ENCODE data around the gene CLK3. TPM values are rescaled to one million over a fixed set of nuclear protein-coding genes. Genes with fewer than 3 reads are reported as not detected.

The CLK3 gene
- total RNA-seq, 4 donors from 2014 or later: 93.1 to 244 (median 115) TPM

DNA sequence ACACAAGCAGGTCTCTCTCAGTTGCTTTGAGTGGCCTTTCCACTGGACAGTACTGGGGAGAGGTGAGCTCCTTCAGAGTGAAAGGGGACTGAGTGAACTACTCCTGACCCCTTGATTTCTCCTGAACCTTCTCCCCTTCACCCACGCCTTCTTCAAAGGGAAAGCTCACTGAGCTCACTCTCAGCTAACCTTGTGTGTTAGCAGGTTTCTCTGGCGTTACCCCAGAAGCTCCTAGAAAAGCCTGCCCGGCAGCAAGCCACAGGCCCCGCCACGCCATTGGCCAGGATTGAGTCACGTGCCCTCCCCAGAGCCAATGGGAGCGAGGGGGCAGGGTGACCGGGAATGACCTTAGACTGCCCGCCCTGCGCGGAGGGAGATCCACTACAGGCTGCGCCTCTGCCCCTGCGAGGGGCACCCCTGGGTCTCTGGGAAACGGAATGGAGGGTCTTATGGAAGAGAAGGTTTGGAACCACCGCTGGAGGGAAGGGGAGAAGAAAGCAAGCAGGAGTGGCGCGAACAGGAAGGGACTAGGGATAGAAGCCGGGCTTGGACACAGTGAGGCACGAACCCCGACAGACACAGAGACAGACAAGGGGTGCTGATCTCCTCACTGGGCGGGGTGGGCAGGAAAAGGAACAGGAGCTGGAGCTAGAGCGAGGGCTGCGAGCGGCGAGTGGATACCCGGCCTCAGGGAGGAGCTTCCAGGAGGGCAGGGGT is 17.4 kb upstream of the CLK3 start:
- Histone ChIP-seq H3K4me3 (peak overlapping the region; percentile 57), H3K4me1 (peaks cover 20% of the 10 kb centered on the region), H3K27me3 (no peaks in the 10 kb centered on the region), H3K9me3 (no peaks in the 10 kb centered on the region), H3K27ac (peak overlapping the region; percentile 52), H3K36me3 (peaks cover 8% of the 10 kb centered on the region)
- peak; percentile 96 to 99 for DNase-seq (ENCODE audit: low spot score in 2 of 2)
- TF ChIP-seq POLR2A (IDR thresholded peaks at IDR 0.05): no peak
- peak in 1 of 3 donors; percentile 29 for TF ChIP-seq POLR2AphosphoS5 (IDR thresholded peaks at IDR 0.05)
- 4% methylated on average over 26 of the region's 26 CpGs for WGBS

DNA sequence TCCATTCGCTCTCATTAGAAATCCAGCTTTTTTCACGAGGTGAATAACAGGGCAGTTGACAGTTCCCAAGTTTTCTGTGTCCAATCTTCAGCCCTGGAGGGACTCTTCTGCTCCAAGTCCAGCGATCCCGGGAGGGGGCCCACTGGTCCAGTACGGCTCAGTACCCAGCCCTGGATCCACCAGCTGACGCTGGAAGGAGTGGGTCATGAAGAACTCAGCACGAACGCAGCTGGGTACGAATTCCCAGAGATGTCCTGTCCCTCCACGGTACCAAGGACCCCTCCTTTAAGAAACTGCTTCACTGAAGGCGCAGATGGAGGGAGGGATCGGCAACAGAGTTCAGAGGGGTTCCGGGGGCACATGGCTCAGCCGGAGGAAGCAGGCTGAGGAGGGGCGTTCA is 16.5 kb upstream of the CLK3 start:
- Histone ChIP-seq H3K27ac (no peak overlapping the region), H3K9me3 (no peaks in the 10 kb centered on the region), H3K4me3 (peak overlapping the region; percentile 57), H3K36me3 (no peaks in the 10 kb centered on the region), H3K27me3 (no peaks in the 10 kb centered on the region), H3K4me1 (peaks cover 20% of the 10 kb centered on the region)
- WGBS: 87% methylated on average over 15 of the region's 15 CpGs
- DNase-seq (ENCODE audit: low spot score in 2 of 2): no peak
- no peak for TF ChIP-seq POLR2AphosphoS5 (IDR thresholded peaks at IDR 0.05)
- no peak for TF ChIP-seq EP300 (IDR thresholded peaks at IDR 0.05)
- TF ChIP-seq, protein P1, sequence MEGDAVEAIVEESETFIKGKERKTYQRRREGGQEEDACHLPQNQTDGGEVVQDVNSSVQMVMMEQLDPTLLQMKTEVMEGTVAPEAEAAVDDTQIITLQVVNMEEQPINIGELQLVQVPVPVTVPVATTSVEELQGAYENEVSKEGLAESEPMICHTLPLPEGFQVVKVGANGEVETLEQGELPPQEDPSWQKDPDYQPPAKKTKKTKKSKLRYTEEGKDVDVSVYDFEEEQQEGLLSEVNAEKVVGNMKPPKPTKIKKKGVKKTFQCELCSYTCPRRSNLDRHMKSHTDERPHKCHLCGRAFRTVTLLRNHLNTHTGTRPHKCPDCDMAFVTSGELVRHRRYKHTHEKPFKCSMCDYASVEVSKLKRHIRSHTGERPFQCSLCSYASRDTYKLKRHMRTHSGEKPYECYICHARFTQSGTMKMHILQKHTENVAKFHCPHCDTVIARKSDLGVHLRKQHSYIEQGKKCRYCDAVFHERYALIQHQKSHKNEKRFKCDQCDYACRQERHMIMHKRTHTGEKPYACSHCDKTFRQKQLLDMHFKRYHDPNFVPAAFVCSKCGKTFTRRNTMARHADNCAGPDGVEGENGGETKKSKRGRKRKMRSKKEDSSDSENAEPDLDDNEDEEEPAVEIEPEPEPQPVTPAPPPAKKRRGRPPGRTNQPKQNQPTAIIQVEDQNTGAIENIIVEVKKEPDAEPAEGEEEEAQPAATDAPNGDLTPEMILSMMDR (IDR thresholded peaks at IDR 0.05): no peak
- no peak for TF ChIP-seq POLR2A (IDR thresholded peaks at IDR 0.05)

DNA sequence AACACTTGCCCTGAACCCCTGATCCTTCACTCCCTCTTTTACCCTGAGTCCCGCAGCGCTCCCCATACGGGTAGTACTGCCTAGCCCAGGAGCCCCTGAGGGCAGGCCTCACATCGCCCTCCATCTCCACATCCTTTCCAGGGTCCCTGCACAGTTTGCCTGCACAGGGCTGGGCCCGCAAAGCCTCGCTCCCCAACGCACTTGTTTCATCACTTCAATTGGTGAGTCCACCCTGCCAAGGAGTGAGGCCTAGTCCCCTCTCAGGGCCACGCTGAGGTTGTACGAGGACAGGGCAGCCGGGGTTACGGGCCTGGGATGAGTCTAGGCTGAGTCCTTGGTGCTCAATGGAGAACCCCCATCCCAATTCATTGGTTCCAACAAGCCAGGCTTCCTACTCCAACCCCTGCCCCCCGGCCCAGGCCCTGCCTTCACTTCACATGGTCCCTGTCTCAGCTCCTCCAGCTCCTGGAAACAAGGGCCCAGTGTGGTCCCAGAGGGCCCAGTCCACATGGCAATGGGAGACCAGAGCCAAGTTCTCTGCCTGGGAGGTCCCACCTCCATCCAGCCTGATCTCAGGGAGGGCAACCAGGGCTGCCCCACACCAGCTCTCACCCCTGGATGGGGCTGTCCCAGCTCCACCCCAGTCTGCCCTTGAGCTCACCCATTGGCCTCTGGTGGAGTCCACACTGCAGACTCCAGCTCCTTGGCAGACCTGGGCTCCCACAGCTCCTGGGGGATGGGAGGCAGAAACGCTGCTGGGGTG is 12.4 kb upstream of the CLK3 start:
- TF ChIP-seq, protein P1 (IDR thresholded peaks at IDR 0.05): no peak
- TF ChIP-seq POLR2A (IDR thresholded peaks at IDR 0.05): no peak
- TF ChIP-seq POLR2AphosphoS5 (IDR thresholded peaks at IDR 0.05): no peak
- TF ChIP-seq EP300 (IDR thresholded peaks at IDR 0.05): no peak
- WGBS: 96% methylated on average over 11 of the region's 13 CpGs
- Histone ChIP-seq H3K36me3 (no peaks in the 10 kb centered on the region), H3K4me3 (no peak overlapping the region), H3K27ac (no peak overlapping the region), H3K9me3 (no peaks in the 10 kb centered on the region), H3K27me3 (no peaks in the 10 kb centered on the region), H3K4me1 (peaks cover 15% of the 10 kb centered on the region)
- no peak for DNase-seq (ENCODE audit: low spot score in 2 of 2)

DNA sequence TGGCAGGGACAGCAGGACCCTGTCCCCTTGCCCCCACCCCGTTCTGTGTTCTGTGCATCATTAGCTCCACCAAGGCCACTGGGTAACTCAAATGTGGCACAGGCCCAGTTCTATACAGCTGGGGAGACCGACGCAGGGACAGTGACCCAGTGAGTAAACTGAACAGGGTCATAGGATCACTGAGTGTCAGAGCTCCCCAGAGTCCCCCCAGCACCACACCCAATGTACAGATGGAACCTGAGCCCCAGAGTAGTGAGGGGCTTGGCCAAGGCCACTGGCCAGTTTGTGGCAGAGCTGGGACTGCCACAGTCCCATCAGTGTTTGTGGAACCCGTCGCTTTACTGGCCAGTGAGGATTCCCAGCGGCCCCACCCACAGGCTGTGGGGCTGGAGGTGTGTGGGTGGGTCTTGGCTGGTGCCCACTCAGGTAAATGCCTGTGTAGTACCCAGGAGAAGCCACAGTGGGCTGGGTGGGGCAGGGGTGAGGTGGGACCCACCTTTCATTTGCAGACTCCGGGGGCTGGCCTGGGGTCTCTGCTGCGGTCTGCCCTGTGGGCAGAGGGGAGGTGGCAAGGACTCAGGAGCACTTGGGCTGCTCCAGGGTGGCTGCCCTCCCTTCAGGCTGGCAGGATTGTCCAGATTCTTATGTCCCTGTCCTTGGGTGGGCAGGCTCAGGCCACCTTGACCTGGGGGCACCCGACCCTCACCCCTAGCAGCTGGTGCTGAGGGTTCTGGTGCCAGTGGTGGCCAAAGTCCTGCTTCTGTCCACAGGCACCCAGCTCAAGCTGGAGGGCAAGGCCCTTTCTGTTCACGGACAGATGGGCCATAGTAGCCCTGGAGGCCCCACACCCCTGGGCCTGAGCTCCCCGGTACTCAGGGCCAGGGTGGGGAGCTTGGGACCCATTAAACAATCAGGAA is 11.6 kb upstream of the CLK3 start:
- Histone ChIP-seq H3K36me3 (no peaks in the 10 kb centered on the region), H3K27ac (no peak overlapping the region), H3K4me1 (peaks cover 9% of the 10 kb centered on the region), H3K27me3 (no peaks in the 10 kb centered on the region), H3K9me3 (no peaks in the 10 kb centered on the region), H3K4me3 (no peak overlapping the region)
- 85% methylated on average over 4 of the region's 11 CpGs for WGBS
- TF ChIP-seq POLR2AphosphoS5 (IDR thresholded peaks at IDR 0.05) (no peak), EP300 (IDR thresholded peaks at IDR 0.05) (no peak), POLR2A (IDR thresholded peaks at IDR 0.05) (no peak)
- TF ChIP-seq, protein P1 (IDR thresholded peaks at IDR 0.05): no peak
- no peak for DNase-seq (ENCODE audit: low spot score in 2 of 2)

DNA sequence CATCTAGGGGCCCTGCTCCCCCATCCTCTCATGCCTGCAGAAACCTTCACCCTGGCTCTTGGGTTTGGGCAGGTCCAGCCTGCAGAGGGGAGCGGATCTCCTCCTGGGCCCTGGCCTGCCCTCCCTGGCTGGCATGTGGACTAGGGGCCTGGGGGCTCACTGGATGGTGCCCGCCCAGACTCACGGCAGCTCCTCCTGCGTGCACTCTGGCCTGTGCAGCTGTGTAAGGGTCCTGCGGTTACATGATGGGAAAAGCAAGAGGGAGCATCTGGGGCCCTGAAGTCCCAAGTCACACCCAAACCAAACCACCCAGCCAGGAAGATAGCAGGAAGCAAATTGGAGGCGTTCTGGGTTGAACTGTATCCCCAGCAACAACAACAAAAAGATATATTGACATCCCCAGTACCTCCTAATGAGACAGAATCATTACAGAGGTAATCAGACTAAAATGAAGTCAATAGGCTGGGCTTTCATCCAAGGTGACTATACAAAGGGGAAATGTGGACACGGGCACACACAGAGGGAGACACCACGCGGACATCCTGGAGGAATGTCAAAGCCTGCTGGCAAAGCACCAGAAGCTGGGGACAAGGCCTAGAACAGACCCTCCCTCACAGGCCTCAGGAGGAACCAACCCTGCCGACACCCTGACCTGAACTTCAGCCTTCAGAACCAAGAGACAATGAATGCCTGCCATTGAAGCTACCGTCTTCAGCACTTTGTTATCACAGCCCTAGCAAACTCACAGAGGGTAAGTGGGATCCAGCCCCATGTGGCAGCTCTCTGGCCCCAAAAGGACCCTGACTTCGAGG is 10.4 kb upstream of the CLK3 start:
- Histone ChIP-seq H3K27me3 (no peaks in the 10 kb centered on the region), H3K4me1 (no peaks in the 10 kb centered on the region), H3K36me3 (no peaks in the 10 kb centered on the region), H3K27ac (no peak overlapping the region), H3K4me3 (no peak overlapping the region), H3K9me3 (no peaks in the 10 kb centered on the region)
- TF ChIP-seq EP300 (IDR thresholded peaks at IDR 0.05) (no peak), POLR2AphosphoS5 (IDR thresholded peaks at IDR 0.05) (no peak), POLR2A (IDR thresholded peaks at IDR 0.05) (no peak)
- TF ChIP-seq, protein P1 (IDR thresholded peaks at IDR 0.05): no peak
- 80% methylated on average over 10 of the region's 12 CpGs for WGBS
- no peak for DNase-seq (ENCODE audit: low spot score in 2 of 2)
